Measurements from ENCODE around the gene CLEC16A. TPM values are rescaled to one million over a fixed set of nuclear protein-coding genes. Genes with fewer than 3 reads are reported as not detected.

Gene CLEC16A
- total RNA-seq (2014; rRNA removed; shearing (Covaris generic); ENCODE audit: low replicate concordance): 14.4 and 17.4 TPM in 2 replicates

GRCh38 chr16:10944249-10945064, at the start of gene CLEC16A:
Gene CLEC16A (plus strand): TSS chr16:10944564. CDS start chr16:10944718, 154 bp downstream.
- H3K27me3 ChIP-seq (ENCODE audit: low read length): no peaks in the 10 kb centered on the region
- H3K4me2 ChIP-seq (ENCODE audit: low read depth, low read length, poor library complexity, severe bottlenecking): peak within 1 kb of the TSS; percentile 90
- peaks cover 57% of the 10 kb centered on the region for H3K4me1 ChIP-seq (ENCODE audit: low read length)
- H3K9me3 ChIP-seq (ENCODE audit: low read length): no peaks in the 10 kb centered on the region
- peak within 1 kb of the TSS; percentile 81; the same call in 1 of the 2 replicates for H2AFZ ChIP-seq (ENCODE audit: low read length)
- H3K27ac ChIP-seq (ENCODE audit: low read length): no peak within 1 kb of the TSS
- H3K9ac ChIP-seq (ENCODE audit: low read length): peak within 1 kb of the TSS; percentile 92
- 0 out of 2 replicates have a peak, but pooled peaks cover 5% of the 10 kb centered on the region for H3K36me3 ChIP-seq (ENCODE audit: insufficient read depth, low read length)
- peaks cover 23% of the 10 kb centered on the region for H4K20me1 ChIP-seq (ENCODE audit: insufficient read depth, low read depth, low read length)
- DNase-seq: peak; percentile 98
- H3K9me2 ChIP-seq (replicated peaks; ENCODE audit: insufficient read depth, low read length): no peaks in the 10 kb centered on the region
- H3K4me3 ChIP-seq (ENCODE audit: low read length): peak within 1 kb of the TSS; percentile 96
- H3K79me2 ChIP-seq (ENCODE audit: low read length): peaks cover 29% of the 10 kb centered on the region

- Histone ChIP-seq H3K9ac (ENCODE audit: low read length) (peak overlapping the region; percentile 5; the same call in 1 of the 2 replicates), H4K20me1 (ENCODE audit: insufficient read depth, low read depth, low read length) (peaks cover 4% of the 10 kb centered on the region; the same call in 1 of the 2 replicates), H2AFZ (ENCODE audit: low read length) (no peak overlapping the region), H3K36me3 (ENCODE audit: insufficient read depth, low read length) (peaks cover 51% of the 10 kb centered on the region), H3K4me1 (ENCODE audit: low read length) (peaks cover 98% of the 10 kb centered on the region), H3K9me3 (ENCODE audit: low read length) (no peaks in the 10 kb centered on the region), H3K4me2 (ENCODE audit: low read depth, low read length, poor library complexity, severe bottlenecking) (peak overlapping the region; percentile 53), H3K27ac (ENCODE audit: low read length) (peak overlapping the region; percentile 96), H3K27me3 (ENCODE audit: low read length) (no peaks in the 10 kb centered on the region), H3K79me2 (ENCODE audit: low read length) (peaks cover 70% of the 10 kb centered on the region), H3K9me2 (replicated peaks; ENCODE audit: insufficient read depth, low read length) (no peaks in the 10 kb centered on the region), H3K4me3 (ENCODE audit: low read length) (no peak overlapping the region)
- DNase-seq: peak; percentile 81
Observed at GRCh38 chr16:10895053-10895946, 49.1 kb upstream of the CLEC16A start.

- peak overlapping the region; percentile 3; the same call in 1 of the 2 replicates for H3K4me3 ChIP-seq (ENCODE audit: low read length)
- H3K4me1 ChIP-seq (ENCODE audit: low read length): peaks cover 98% of the 10 kb centered on the region
- H3K36me3 ChIP-seq (ENCODE audit: insufficient read depth, low read length): peaks cover 55% of the 10 kb centered on the region
- peaks cover 62% of the 10 kb centered on the region for H3K79me2 ChIP-seq (ENCODE audit: low read length)
- H4K20me1 ChIP-seq (ENCODE audit: insufficient read depth, low read depth, low read length): peaks cover 4% of the 10 kb centered on the region; the same call in 1 of the 2 replicates
- peak overlapping the region; percentile 53 for H3K4me2 ChIP-seq (ENCODE audit: low read depth, low read length, poor library complexity, severe bottlenecking)
- peak overlapping the region; percentile 96 for H3K27ac ChIP-seq (ENCODE audit: low read length)
- H3K9ac ChIP-seq (ENCODE audit: low read length): peak overlapping the region; percentile 23
- no peaks in the 10 kb centered on the region for H3K9me3 ChIP-seq (ENCODE audit: low read length)
- no peaks in the 10 kb centered on the region for H3K27me3 ChIP-seq (ENCODE audit: low read length)
- DNase-seq: no peak
- no peak overlapping the region for H2AFZ ChIP-seq (ENCODE audit: low read length)
- H3K9me2 ChIP-seq (replicated peaks; ENCODE audit: insufficient read depth, low read length): no peaks in the 10 kb centered on the region
Observed at GRCh38 chr16:10896165-10896564, 48.2 kb upstream of the CLEC16A start.

- DNase-seq: no peak
- Histone ChIP-seq H3K9me2 (replicated peaks; ENCODE audit: insufficient read depth, low read length) (no peaks in the 10 kb centered on the region), H2AFZ (ENCODE audit: low read length) (no peak overlapping the region), H3K4me1 (ENCODE audit: low read length) (peaks cover 98% of the 10 kb centered on the region), H3K9me3 (ENCODE audit: low read length) (no peaks in the 10 kb centered on the region), H3K4me2 (ENCODE audit: low read depth, low read length, poor library complexity, severe bottlenecking) (peak overlapping the region; percentile 53), H3K36me3 (ENCODE audit: insufficient read depth, low read length) (peaks cover 61% of the 10 kb centered on the region), H3K27me3 (ENCODE audit: low read length) (no peaks in the 10 kb centered on the region), H3K9ac (ENCODE audit: low read length) (peak overlapping the region; percentile 23), H3K79me2 (ENCODE audit: low read length) (peaks cover 59% of the 10 kb centered on the region), H4K20me1 (ENCODE audit: insufficient read depth, low read depth, low read length) (peaks cover 4% of the 10 kb centered on the region; the same call in 1 of the 2 replicates), H3K4me3 (ENCODE audit: low read length) (peak overlapping the region; percentile 3; the same call in 1 of the 2 replicates), H3K27ac (ENCODE audit: low read length) (peak overlapping the region; percentile 96)
Observed at GRCh38 chr16:10896723-10897122, 47.6 kb upstream of the CLEC16A start.

- Histone ChIP-seq H3K27ac (ENCODE audit: low read length) (peak overlapping the region; percentile 96), H3K9me3 (ENCODE audit: low read length) (no peaks in the 10 kb centered on the region), H3K79me2 (ENCODE audit: low read length) (peaks cover 54% of the 10 kb centered on the region), H2AFZ (ENCODE audit: low read length) (no peak overlapping the region), H3K9me2 (replicated peaks; ENCODE audit: insufficient read depth, low read length) (no peaks in the 10 kb centered on the region), H4K20me1 (ENCODE audit: insufficient read depth, low read depth, low read length) (peaks cover 4% of the 10 kb centered on the region; the same call in 1 of the 2 replicates), H3K27me3 (ENCODE audit: low read length) (no peaks in the 10 kb centered on the region), H3K4me3 (ENCODE audit: low read length) (no peak overlapping the region), H3K4me2 (ENCODE audit: low read depth, low read length, poor library complexity, severe bottlenecking) (no peak overlapping the region), H3K36me3 (ENCODE audit: insufficient read depth, low read length) (peaks cover 65% of the 10 kb centered on the region), H3K9ac (ENCODE audit: low read length) (no peak overlapping the region), H3K4me1 (ENCODE audit: low read length) (peaks cover 98% of the 10 kb centered on the region)
- no peak for DNase-seq
Observed at GRCh38 chr16:10897134-10897533, 47.2 kb upstream of the CLEC16A start.

GRCh38 chr16:10902999-10903398, 41.4 kb upstream of the CLEC16A start:
- peak overlapping the region; percentile 55 for H3K4me2 ChIP-seq (ENCODE audit: low read depth, low read length, poor library complexity, severe bottlenecking)
- peak overlapping the region; percentile 96 for H3K27ac ChIP-seq (ENCODE audit: low read length)
- H3K9me2 ChIP-seq (replicated peaks; ENCODE audit: insufficient read depth, low read length): no peaks in the 10 kb centered on the region
- H3K4me3 ChIP-seq (ENCODE audit: low read length): no peak overlapping the region
- H3K36me3 ChIP-seq (ENCODE audit: insufficient read depth, low read length): peaks cover 62% of the 10 kb centered on the region
- peak overlapping the region; percentile 15; the same call in 1 of the 2 replicates for H3K9ac ChIP-seq (ENCODE audit: low read length)
- peaks cover 52% of the 10 kb centered on the region for H3K4me1 ChIP-seq (ENCODE audit: low read length)
- no peaks in the 10 kb centered on the region for H3K27me3 ChIP-seq (ENCODE audit: low read length)
- H4K20me1 ChIP-seq (ENCODE audit: insufficient read depth, low read depth, low read length): no peaks in the 10 kb centered on the region
- H2AFZ ChIP-seq (ENCODE audit: low read length): no peak overlapping the region
- no peak for DNase-seq
- H3K9me3 ChIP-seq (ENCODE audit: low read length): no peaks in the 10 kb centered on the region
- peaks cover 9% of the 10 kb centered on the region; the same call in 1 of the 2 replicates for H3K79me2 ChIP-seq (ENCODE audit: low read length)

- Histone ChIP-seq H3K27ac (ENCODE audit: low read length) (no peak overlapping the region), H3K36me3 (ENCODE audit: insufficient read depth, low read length) (peaks cover 43% of the 10 kb centered on the region)
Observed at GRCh38 chr16:10906482-10906881, 37.9 kb upstream of the CLEC16A start.

More at GRCh38 chr16:10906482-10906881, 37.9 kb upstream of the CLEC16A start:
- H4K20me1 ChIP-seq (ENCODE audit: insufficient read depth, low read depth, low read length): no peaks in the 10 kb centered on the region; the same call in 1 of the 2 replicates
- H2AFZ ChIP-seq (ENCODE audit: low read length): no peak overlapping the region
- H3K4me3 ChIP-seq (ENCODE audit: low read length): no peak overlapping the region
- no peaks in the 10 kb centered on the region for H3K27me3 ChIP-seq (ENCODE audit: low read length)
- H3K79me2 ChIP-seq (ENCODE audit: low read length): no peaks in the 10 kb centered on the region; the same call in 1 of the 2 replicates
- no peak overlapping the region for H3K9ac ChIP-seq (ENCODE audit: low read length)
- no peak for DNase-seq
- H3K9me3 ChIP-seq (ENCODE audit: low read length): no peaks in the 10 kb centered on the region
- peaks cover 21% of the 10 kb centered on the region for H3K4me1 ChIP-seq (ENCODE audit: low read length)
- H3K4me2 ChIP-seq (ENCODE audit: low read depth, low read length, poor library complexity, severe bottlenecking): no peak overlapping the region
- H3K9me2 ChIP-seq (replicated peaks; ENCODE audit: insufficient read depth, low read length): no peaks in the 10 kb centered on the region

All from Karpas-422 (cell line).